ENCODE results near the gene TDP1.

TDP1 gene

GRCh38 chr14:89955745-89956660, at the start of gene TDP1:
TSS of gene TDP1 (plus strand) at chr14:89955927. CDS start at chr14:89963115, 7,188 bp downstream.
- peak; percentile 95 to 96 for DNase-seq (ENCODE audit: low read depth in 2 of 2)

- no peak for DNase-seq (ENCODE audit: low read depth in 2 of 2)
Observed at GRCh38 chr14:89906000-89906399, 49.7 kb upstream of the TDP1 start.

GRCh38 chr14:89907655-89908054, 48.1 kb upstream of the TDP1 start:
- DNase-seq (ENCODE audit: low read depth in 2 of 2) = no peak

- no peak for DNase-seq (ENCODE audit: low read depth in 2 of 2)
Observed at GRCh38 chr14:89908712-89909450, 46.8 kb upstream of the TDP1 start.

GRCh38 chr14:89909586-89909985, 46.1 kb upstream of the TDP1 start:
- DNase-seq (ENCODE audit: low read depth in 2 of 2) = no peak

- DNase-seq (ENCODE audit: low read depth in 2 of 2) = no peak
Observed at GRCh38 chr14:89910691-89911009, 45.1 kb upstream of the TDP1 start.

GRCh38 chr14:89911010-89911919, 44.5 kb upstream of the TDP1 start:
- DNase-seq (ENCODE audit: low read depth in 2 of 2) = no peak

- no peak for DNase-seq (ENCODE audit: low read depth in 2 of 2)
Observed at GRCh38 chr14:89912221-89912620, 43.5 kb upstream of the TDP1 start.

GRCh38 chr14:89912667-89913211, 43.0 kb upstream of the TDP1 start:
- DNase-seq (ENCODE audit: low read depth in 2 of 2) = no peak

- peak; percentile 8 to 33 for DNase-seq (ENCODE audit: low read depth in 2 of 2)
Observed at GRCh38 chr14:89915114-89915878, 40.4 kb upstream of the TDP1 start.

- DNase-seq (ENCODE audit: low read depth in 2 of 2) = no peak
Observed at GRCh38 chr14:89918721-89919120, 37.0 kb upstream of the TDP1 start.

- DNase-seq (ENCODE audit: low read depth in 2 of 2) = no peak
Observed at GRCh38 chr14:89920056-89920455, 35.7 kb upstream of the TDP1 start.

GRCh38 chr14:89921346-89921745, 34.4 kb upstream of the TDP1 start:
- no peak for DNase-seq (ENCODE audit: low read depth in 2 of 2)

- DNase-seq (ENCODE audit: low read depth in 2 of 2) = no peak
Observed at GRCh38 chr14:89922031-89922907, 33.5 kb upstream of the TDP1 start.

GRCh38 chr14:89924268-89924667, 31.5 kb upstream of the TDP1 start:
- DNase-seq (ENCODE audit: low read depth in 2 of 2) = no peak

GRCh38 chr14:89926694-89927093, 29.0 kb upstream of the TDP1 start:
- no peak for DNase-seq (ENCODE audit: low read depth in 2 of 2)

- DNase-seq (ENCODE audit: low read depth in 2 of 2) = no peak
Observed at GRCh38 chr14:89927186-89927865, 28.4 kb upstream of the TDP1 start.

GRCh38 chr14:89933002-89933401, 22.7 kb upstream of the TDP1 start:
- no peak for DNase-seq (ENCODE audit: low read depth in 2 of 2)

GRCh38 chr14:89936654-89937185, 19.0 kb upstream of the TDP1 start:
- no peak for DNase-seq (ENCODE audit: low read depth in 2 of 2)

Data from stimulated activated CD8-positive, alpha-beta memory T cell treated with anti-CD3 and anti-CD28 coated beads, Interleukin-2, amount 100 ng/mL, for 1 hour (primary cell).